Hair follicle dermal papilla cell (primary cell): ENCODE measurements around the gene SLC38A6. TPM values are rescaled to one million over a fixed set of nuclear protein-coding genes. Genes with fewer than 3 reads are reported as not detected.

ENCODE experiments used
- small RNA-seq: library from RNA; depleted of rRNA; stranded (forward); fragments of <200 nt; gene quantifications from one replicate; pipeline ENCODE3, GENCODE V24; 2012
- total RNA-seq: library from RNA; depleted of rRNA; stranded (reverse); fragments of >200 nt; gene quantifications from 2 replicates; pipeline ENCODE4 v1.2.3, GENCODE V29; 2012

SLC38A6 gene
- total RNA-seq = 47.1 and 65.6 TPM in 2 replicates

GRCh38 chr14:60980811-60981632 lies at the start of gene SLC38A6, which contains the start of gene TRMT5:
Gene SLC38A6, plus strand, starts transcription at chr14:60981245. Its CDS starts 33 bp downstream, at chr14:60981278.
Gene TRMT5, minus strand, starts transcription at chr14:60981079. Its CDS starts 106 bp downstream, at chr14:60980973.

Small RNAs within 50 kb of the gene (small RNA-seq; reads per million reads assigned to genes)
- gene RNU6-398P = not detected

Other genes starting within 250 kb of the SLC38A6 start
- gene MNAT1, start 246.5 kb upstream of the SLC38A6 start, total RNA-seq = 29.9 and 50.0 TPM in 2 replicates
- gene TRMT5, start 166 bp upstream of the SLC38A6 start, total RNA-seq = 17.0 and 17.6 TPM in 2 replicates